HepG2 (cell line): ENCODE measurements around the gene AP1AR. TPM values are rescaled to one million over a fixed set of nuclear protein-coding genes. Genes with fewer than 3 reads are reported as not detected.

Experiments used
- ARNT2 ChIP-seq: sonication (generic); formaldehyde crosslinking; IDR thresholded peaks from 2 replicates; pipeline ENCODE4 v1.8.0; 2022; ENCODE audit warnings: mild to moderate bottlenecking, low read depth, missing genetic modification reagents, moderate library complexity
- ATF7-NPFF ChIP-seq: sonication (generic); formaldehyde crosslinking; IDR thresholded peaks from 2 replicates; pipeline ENCODE4 v1.8.1; 2023; ENCODE audit warnings: mild to moderate bottlenecking, low read depth, missing genetic modification reagents, moderate library complexity
- GATA4 ChIP-seq: sonication (generic); IDR thresholded peaks from 2 replicates; pipeline ENCODE4 v1.6.1; 2016; ENCODE audit warnings: antibody characterized with exemption, low read depth, borderline replicate concordance
- GZF1 ChIP-seq: sonication (generic); formaldehyde crosslinking; IDR thresholded peaks from 2 replicates; pipeline ENCODE4 v1.5.1; 2020; ENCODE audit warnings: mild to moderate bottlenecking, missing genetic modification reagents
- HOXA5 ChIP-seq: sonication (generic); formaldehyde crosslinking; IDR thresholded peaks from 2 replicates; pipeline ENCODE4 v1.4.0; 2020; ENCODE audit warnings: missing genetic modification reagents
- KLF16 ChIP-seq, 2 experiments: sonication (generic) in 1 of 2; formaldehyde crosslinking in 1 of 2; IDR thresholded peaks; 2 replicates each; pipeline versions ENCODE4 v1.6.1 to v1.8.0; 2016 to 2023; ENCODE audit warnings: missing genetic modification reagents in 2 of 2, missing compliant biosample characterization in 1 of 2
- MAFF ChIP-seq: IDR thresholded peaks from 2 replicates; pipeline ENCODE4 v1.6.1; 2011; ENCODE audit warnings: low read depth, low read length, improper control_type of control experiment
- MIER2 ChIP-seq: IDR thresholded peaks from 2 replicates; pipeline ENCODE4 v1.6.1; 2016; ENCODE audit warnings: missing biosample characterization, missing genetic modification reagents
- MXD4 ChIP-seq: IDR thresholded peaks from 2 replicates; pipeline ENCODE4 v1.6.1; 2016; ENCODE audit warnings: mild to moderate bottlenecking, missing biosample characterization, missing genetic modification reagents
- NKX3-1 ChIP-seq: sonication (generic); formaldehyde crosslinking; IDR thresholded peaks from 2 replicates; pipeline ENCODE4 v1.5.0; 2020; ENCODE audit warnings: missing genetic modification reagents
- RFXAP ChIP-seq: sonication (generic); formaldehyde crosslinking; IDR thresholded peaks from 2 replicates; pipeline ENCODE4 v1.4.0; 2020; ENCODE audit warnings: missing genetic modification reagents, borderline replicate concordance
- SNAI1 ChIP-seq: sonication (generic); formaldehyde crosslinking; IDR thresholded peaks from 2 replicates; pipeline ENCODE4 v1.5.0; 2020; ENCODE audit warnings: mild to moderate bottlenecking, missing genetic modification reagents, borderline replicate concordance
- ZC3H13 ChIP-seq: sonication (generic); formaldehyde crosslinking; IDR thresholded peaks from 2 replicates; pipeline ENCODE4 v1.8.1; 2023; ENCODE audit warnings: mild to moderate bottlenecking, missing genetic modification reagents, moderate library complexity
- ZNF3 ChIP-seq: IDR thresholded peaks from 2 replicates; pipeline ENCODE4 v1.7.0; 2017; ENCODE audit warnings: inconsistent platforms
- ZNF446 ChIP-seq: sonication (generic); formaldehyde crosslinking; IDR thresholded peaks from 2 replicates; pipeline ENCODE4 v1.5.0; 2020; ENCODE audit warnings: mild to moderate bottlenecking, missing genetic modification reagents
- ZNF543 ChIP-seq: sonication (generic); formaldehyde crosslinking; IDR thresholded peaks from 2 replicates; pipeline ENCODE4 v1.4.0; 2020; ENCODE audit warnings: mild to moderate bottlenecking, missing genetic modification reagents
- ZNF850 ChIP-seq: sonication (generic); formaldehyde crosslinking; conservative IDR thresholded peaks from 2 replicates; pipeline ENCODE4 v1.9.0; 2021; ENCODE audit warnings: mild to moderate bottlenecking, missing genetic modification reagents
- polyA plus RNA-seq, 8 experiments: library from polyadenylated mRNA; depleted of rRNA in 3 of 8; stranded (reverse) in 7 of 8; unstranded in 1 of 8; fragments of >200 nt; fragmentation: Illumina TruSeq in 4 of 8; extraction: Trizol in 4 of 8; gene quantifications; 2 replicates each; pipeline versions ENCODE4 v1.2.1 to v1.2.3, GENCODE V29; 2011 to 2016; ENCODE audit warnings: low read depth in 4 of 8, missing spikeins in 1 of 8, mixed read lengths in 1 of 8; ENCODE audit not compliant: insufficient read depth in 1 of 8
- total RNA-seq, 5 experiments: library from RNA; depleted of rRNA; stranded (reverse); fragments of >200 nt; fragmentation: Illumina TruSeq; extraction: Trizol; gene quantifications; 2 replicates each; pipeline ENCODE4 v1.2.3, GENCODE V29; 2016; ENCODE audit warnings: low read depth in 1 of 5
- TF ChIP-seq, protein P1 (sequence below): sonication (generic); formaldehyde crosslinking; IDR thresholded peaks from 2 replicates; pipeline ENCODE4 v1.4.0; 2020; ENCODE audit warnings: missing genetic modification reagents, mild to moderate bottlenecking, borderline replicate concordance
- TF ChIP-seq, protein P2 (sequence below): sonication (generic); formaldehyde crosslinking; IDR thresholded peaks from 2 replicates; pipeline ENCODE4 v1.5.1; 2020; ENCODE audit warnings: mild to moderate bottlenecking, missing genetic modification reagents, moderate library complexity
- TF ChIP-seq, protein P3 (sequence below): sonication (generic); formaldehyde crosslinking; conservative IDR thresholded peaks from 2 replicates; pipeline ENCODE4 v1.4.0; 2020; ENCODE audit warnings: missing genetic modification reagents
- TF ChIP-seq, protein P4 (sequence below): sonication (generic); formaldehyde crosslinking; IDR thresholded peaks from 2 replicates; pipeline ENCODE4 v1.8.0; 2022; ENCODE audit warnings: missing genetic modification reagents, mild to moderate bottlenecking, borderline replicate concordance
- TF ChIP-seq, protein P5 (sequence below): sonication (generic); formaldehyde crosslinking; IDR thresholded peaks from 2 replicates; pipeline ENCODE4 v1.4.0; 2020; ENCODE audit warnings: missing genetic modification reagents

AP1AR gene
- total and polyA plus RNA-seq, 2 of the 13 experiments (the other 11 are each of a cell fraction or from before 2014, with no cell fraction given): 24.9 to 39.9 TPM

DNA sequence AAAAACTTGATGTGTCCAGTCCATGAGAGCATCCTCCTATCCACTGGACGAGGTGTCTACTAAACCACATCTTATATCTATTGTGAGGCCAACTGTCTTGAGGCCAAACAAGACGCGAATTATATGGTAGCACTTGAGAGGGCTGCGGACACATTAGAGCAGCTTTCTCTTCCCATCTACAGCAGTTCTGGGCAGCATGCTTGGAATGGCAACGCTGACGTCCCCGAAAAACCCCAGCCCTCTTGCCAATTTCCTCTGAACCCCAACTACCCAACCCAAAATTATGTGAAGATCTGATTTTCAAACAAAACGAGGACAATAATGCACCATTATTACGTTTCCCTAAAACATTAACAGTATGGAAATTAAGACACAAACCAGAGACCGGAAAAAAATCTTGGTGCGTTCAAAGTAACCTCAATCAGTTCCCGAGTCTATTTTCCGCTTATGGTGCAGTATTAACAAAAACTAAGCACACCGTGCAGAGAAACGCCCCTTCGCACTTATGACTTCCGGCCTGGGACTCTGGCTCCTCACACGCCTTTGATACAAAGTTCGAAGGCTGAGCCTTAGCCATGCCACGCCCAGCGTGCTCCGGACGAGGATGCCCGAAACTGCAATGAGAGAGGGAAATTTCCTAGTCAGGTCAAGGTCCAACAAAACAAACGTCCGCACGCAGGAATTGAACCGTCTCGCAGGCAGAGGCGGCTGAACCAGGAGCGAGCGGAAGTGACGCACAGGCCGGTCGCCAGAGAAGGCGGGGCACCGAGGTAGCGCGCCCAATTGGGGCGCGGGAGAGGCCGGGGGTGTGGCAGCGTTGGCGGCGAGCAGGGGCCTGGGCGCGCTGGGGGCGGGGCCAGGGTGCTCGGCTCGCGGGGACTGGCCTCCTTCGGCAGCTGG, 458 bp upstream of the AP1AR start (continued):
- TF ChIP-seq MXD4 (CRISPR knock-in tag) (peak; percentile 16), KLF16 (CRISPR knock-in tag; IDR thresholded peaks at IDR 0.05) (peak in 1 of 2 experiments; percentile 79; a peak in 2 of 4 replicates), ZNF543 (CRISPR knock-in tag) (no peak), ZNF446 (CRISPR knock-in tag) (no peak), HOXA5 (CRISPR knock-in tag) (peak; percentile 43; the same call in 1 of the 2 replicates), GATA4 (peak; percentile 45; the same call in 1 of the 2 replicates), NKX3-1 (CRISPR knock-in tag) (peak; percentile 41; the same call in 1 of the 2 replicates), RFXAP (peak; percentile 85), ATF7-NPFF (CRISPR knock-in tag) (peak; percentile 30), MAFF (peak; percentile 88), ZNF850 (0 out of 2 replicates have a peak, but pooled peaks have one; percentile 12), ZNF3 (no peak), MIER2 (CRISPR knock-in tag) (peak; percentile 78; the same call in 1 of the 2 replicates), SNAI1 (CRISPR knock-in tag) (no peak), ZC3H13 (peak; percentile 20), GZF1 (CRISPR knock-in tag) (no peak), ARNT2 (CRISPR knock-in tag) (0 out of 2 replicates have a peak, but pooled peaks have one; percentile 9)
- TF ChIP-seq, protein P1, sequence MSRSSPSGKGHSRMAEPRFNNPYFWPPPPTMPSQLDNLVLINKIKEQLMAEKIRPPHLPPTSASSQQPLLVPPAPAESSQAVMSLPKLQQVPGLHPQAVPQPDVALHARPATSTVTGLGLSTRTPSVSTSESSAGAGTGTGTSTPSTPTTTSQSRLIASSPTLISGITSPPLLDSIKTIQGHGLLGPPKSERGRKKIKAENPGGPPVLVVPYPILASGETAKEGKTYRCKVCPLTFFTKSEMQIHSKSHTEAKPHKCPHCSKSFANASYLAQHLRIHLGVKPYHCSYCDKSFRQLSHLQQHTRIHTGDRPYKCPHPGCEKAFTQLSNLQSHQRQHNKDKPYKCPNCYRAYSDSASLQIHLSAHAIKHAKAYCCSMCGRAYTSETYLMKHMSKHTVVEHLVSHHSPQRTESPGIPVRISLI (CRISPR knock-in tag): 0 out of 2 replicates have a peak, but pooled peaks have one; percentile 5
- TF ChIP-seq, protein P2, sequence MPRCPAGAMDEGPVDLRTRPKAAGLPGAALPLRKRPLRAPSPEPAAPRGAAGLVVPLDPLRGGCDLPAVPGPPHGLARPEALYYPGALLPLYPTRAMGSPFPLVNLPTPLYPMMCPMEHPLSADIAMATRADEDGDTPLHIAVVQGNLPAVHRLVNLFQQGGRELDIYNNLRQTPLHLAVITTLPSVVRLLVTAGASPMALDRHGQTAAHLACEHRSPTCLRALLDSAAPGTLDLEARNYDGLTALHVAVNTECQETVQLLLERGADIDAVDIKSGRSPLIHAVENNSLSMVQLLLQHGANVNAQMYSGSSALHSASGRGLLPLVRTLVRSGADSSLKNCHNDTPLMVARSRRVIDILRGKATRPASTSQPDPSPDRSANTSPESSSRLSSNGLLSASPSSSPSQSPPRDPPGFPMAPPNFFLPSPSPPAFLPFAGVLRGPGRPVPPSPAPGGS: peak; percentile 69; the same call in 1 of the 2 replicates
- TF ChIP-seq, protein P3, sequence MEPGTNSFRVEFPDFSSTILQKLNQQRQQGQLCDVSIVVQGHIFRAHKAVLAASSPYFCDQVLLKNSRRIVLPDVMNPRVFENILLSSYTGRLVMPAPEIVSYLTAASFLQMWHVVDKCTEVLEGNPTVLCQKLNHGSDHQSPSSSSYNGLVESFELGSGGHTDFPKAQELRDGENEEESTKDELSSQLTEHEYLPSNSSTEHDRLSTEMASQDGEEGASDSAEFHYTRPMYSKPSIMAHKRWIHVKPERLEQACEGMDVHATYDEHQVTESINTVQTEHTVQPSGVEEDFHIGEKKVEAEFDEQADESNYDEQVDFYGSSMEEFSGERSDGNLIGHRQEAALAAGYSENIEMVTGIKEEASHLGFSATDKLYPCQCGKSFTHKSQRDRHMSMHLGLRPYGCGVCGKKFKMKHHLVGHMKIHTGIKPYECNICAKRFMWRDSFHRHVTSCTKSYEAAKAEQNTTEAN (CRISPR knock-in tag): peak; percentile 51; the same call in 1 of the 2 replicates
- TF ChIP-seq, protein P4, sequence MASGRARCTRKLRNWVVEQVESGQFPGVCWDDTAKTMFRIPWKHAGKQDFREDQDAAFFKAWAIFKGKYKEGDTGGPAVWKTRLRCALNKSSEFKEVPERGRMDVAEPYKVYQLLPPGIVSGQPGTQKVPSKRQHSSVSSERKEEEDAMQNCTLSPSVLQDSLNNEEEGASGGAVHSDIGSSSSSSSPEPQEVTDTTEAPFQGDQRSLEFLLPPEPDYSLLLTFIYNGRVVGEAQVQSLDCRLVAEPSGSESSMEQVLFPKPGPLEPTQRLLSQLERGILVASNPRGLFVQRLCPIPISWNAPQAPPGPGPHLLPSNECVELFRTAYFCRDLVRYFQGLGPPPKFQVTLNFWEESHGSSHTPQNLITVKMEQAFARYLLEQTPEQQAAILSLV: peak; percentile 14; the same call in 1 of the 2 replicates
- TF ChIP-seq, protein P5, sequence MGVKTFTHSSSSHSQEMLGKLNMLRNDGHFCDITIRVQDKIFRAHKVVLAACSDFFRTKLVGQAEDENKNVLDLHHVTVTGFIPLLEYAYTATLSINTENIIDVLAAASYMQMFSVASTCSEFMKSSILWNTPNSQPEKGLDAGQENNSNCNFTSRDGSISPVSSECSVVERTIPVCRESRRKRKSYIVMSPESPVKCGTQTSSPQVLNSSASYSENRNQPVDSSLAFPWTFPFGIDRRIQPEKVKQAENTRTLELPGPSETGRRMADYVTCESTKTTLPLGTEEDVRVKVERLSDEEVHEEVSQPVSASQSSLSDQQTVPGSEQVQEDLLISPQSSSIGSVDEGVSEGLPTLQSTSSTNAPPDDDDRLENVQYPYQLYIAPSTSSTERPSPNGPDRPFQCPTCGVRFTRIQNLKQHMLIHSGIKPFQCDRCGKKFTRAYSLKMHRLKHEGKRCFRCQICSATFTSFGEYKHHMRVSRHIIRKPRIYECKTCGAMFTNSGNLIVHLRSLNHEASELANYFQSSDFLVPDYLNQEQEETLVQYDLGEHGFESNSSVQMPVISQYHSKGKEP (CRISPR knock-in tag): 0 out of 2 replicates have a peak, but pooled peaks have one; percentile 14
